ENCODE data around the gene LHFPL2.

LHFPL2 gene

GRCh38 chr5:78553580-78554353 is 94.8 kb downstream of the LHFPL2 start:
- H3K27ac ChIP-seq (ENCODE audit: low read depth, low read length), result no peak overlapping the region
- no peaks in the 10 kb centered on the region for H3K27me3 ChIP-seq (ENCODE audit: control insufficient read depth, insufficient read depth, low read length)
- H3K9ac ChIP-seq (ENCODE audit: low read depth, low read length), result no peak overlapping the region
- H3K36me3 ChIP-seq (ENCODE audit: control insufficient read depth, insufficient read depth, low read length), result no peaks in the 10 kb centered on the region
- H3K9me3 ChIP-seq (ENCODE audit: control insufficient read depth, insufficient read depth, low read length), result no peaks in the 10 kb centered on the region
- H3K4me3 ChIP-seq (ENCODE audit: low read depth, low read length), result no peak overlapping the region
- no peaks in the 10 kb centered on the region for H3K4me1 ChIP-seq (ENCODE audit: control insufficient read depth, insufficient read depth, low read length)

GRCh38 chr5:78552729-78553342 is 95.7 kb downstream of the LHFPL2 start:
- Histone ChIP-seq H3K4me3 (ENCODE audit: low read depth, low read length) (no peak overlapping the region), H3K27me3 (ENCODE audit: control insufficient read depth, insufficient read depth, low read length) (no peaks in the 10 kb centered on the region), H3K27ac (ENCODE audit: low read depth, low read length) (no peak overlapping the region), H3K4me1 (ENCODE audit: control insufficient read depth, insufficient read depth, low read length) (no peaks in the 10 kb centered on the region; the same call in 1 of the 2 replicates), H3K36me3 (ENCODE audit: control insufficient read depth, insufficient read depth, low read length) (no peaks in the 10 kb centered on the region), H3K9me3 (ENCODE audit: control insufficient read depth, insufficient read depth, low read length) (no peaks in the 10 kb centered on the region), H3K9ac (ENCODE audit: low read depth, low read length) (no peak overlapping the region)

GRCh38 chr5:78550891-78551290 is 97.7 kb downstream of the LHFPL2 start:
- H3K4me3 ChIP-seq (ENCODE audit: low read depth, low read length), result no peak overlapping the region
- no peaks in the 10 kb centered on the region for H3K36me3 ChIP-seq (ENCODE audit: control insufficient read depth, insufficient read depth, low read length)
- no peaks in the 10 kb centered on the region for H3K9me3 ChIP-seq (ENCODE audit: control insufficient read depth, insufficient read depth, low read length)
- no peaks in the 10 kb centered on the region; the same call in 1 of the 2 replicates for H3K4me1 ChIP-seq (ENCODE audit: control insufficient read depth, insufficient read depth, low read length)
- no peaks in the 10 kb centered on the region for H3K27me3 ChIP-seq (ENCODE audit: control insufficient read depth, insufficient read depth, low read length)
- H3K27ac ChIP-seq (ENCODE audit: low read depth, low read length), result no peak overlapping the region
- no peak overlapping the region for H3K9ac ChIP-seq (ENCODE audit: low read depth, low read length)

- H3K9ac ChIP-seq (ENCODE audit: low read depth, low read length), result no peak overlapping the region
- H3K9me3 ChIP-seq (ENCODE audit: control insufficient read depth, insufficient read depth, low read length), result no peaks in the 10 kb centered on the region
- no peaks in the 10 kb centered on the region for H3K36me3 ChIP-seq (ENCODE audit: control insufficient read depth, insufficient read depth, low read length)
- H3K4me3 ChIP-seq (ENCODE audit: low read depth, low read length), result no peak overlapping the region
- H3K4me1 ChIP-seq (ENCODE audit: control insufficient read depth, insufficient read depth, low read length), result no peaks in the 10 kb centered on the region; the same call in 1 of the 2 replicates
- H3K27me3 ChIP-seq (ENCODE audit: control insufficient read depth, insufficient read depth, low read length), result no peaks in the 10 kb centered on the region
- H3K27ac ChIP-seq (ENCODE audit: low read depth, low read length), result no peak overlapping the region
These were observed 99.5 kb downstream of the LHFPL2 start for GRCh38 chr5:78549043-78549442.

GRCh38 chr5:78547731-78548615 is 100.6 kb downstream of the LHFPL2 start:
- Histone ChIP-seq H3K27ac (ENCODE audit: low read depth, low read length) (no peak overlapping the region), H3K9me3 (ENCODE audit: control insufficient read depth, insufficient read depth, low read length) (no peaks in the 10 kb centered on the region), H3K36me3 (ENCODE audit: control insufficient read depth, insufficient read depth, low read length) (no peaks in the 10 kb centered on the region), H3K9ac (ENCODE audit: low read depth, low read length) (no peak overlapping the region), H3K27me3 (ENCODE audit: control insufficient read depth, insufficient read depth, low read length) (no peaks in the 10 kb centered on the region), H3K4me3 (ENCODE audit: low read depth, low read length) (no peak overlapping the region), H3K4me1 (ENCODE audit: control insufficient read depth, insufficient read depth, low read length) (peaks cover 10% of the 10 kb centered on the region)

GRCh38 chr5:78547183-78547582 is 101.4 kb downstream of the LHFPL2 start:
- H3K27ac ChIP-seq (ENCODE audit: low read depth, low read length), result no peak overlapping the region
- no peak overlapping the region for H3K4me3 ChIP-seq (ENCODE audit: low read depth, low read length)
- no peaks in the 10 kb centered on the region for H3K36me3 ChIP-seq (ENCODE audit: control insufficient read depth, insufficient read depth, low read length)
- H3K9ac ChIP-seq (ENCODE audit: low read depth, low read length), result no peak overlapping the region
- no peaks in the 10 kb centered on the region for H3K27me3 ChIP-seq (ENCODE audit: control insufficient read depth, insufficient read depth, low read length)
- no peaks in the 10 kb centered on the region for H3K9me3 ChIP-seq (ENCODE audit: control insufficient read depth, insufficient read depth, low read length)
- peaks cover 18% of the 10 kb centered on the region for H3K4me1 ChIP-seq (ENCODE audit: control insufficient read depth, insufficient read depth, low read length)

GRCh38 chr5:78546276-78546996 is 102.1 kb downstream of the LHFPL2 start:
- no peak overlapping the region for H3K27ac ChIP-seq (ENCODE audit: low read depth, low read length)
- no peak overlapping the region for H3K9ac ChIP-seq (ENCODE audit: low read depth, low read length)
- no peaks in the 10 kb centered on the region for H3K27me3 ChIP-seq (ENCODE audit: control insufficient read depth, insufficient read depth, low read length)
- peaks cover 18% of the 10 kb centered on the region for H3K4me1 ChIP-seq (ENCODE audit: control insufficient read depth, insufficient read depth, low read length)
- H3K36me3 ChIP-seq (ENCODE audit: control insufficient read depth, insufficient read depth, low read length), result no peaks in the 10 kb centered on the region
- no peak overlapping the region for H3K4me3 ChIP-seq (ENCODE audit: low read depth, low read length)
- H3K9me3 ChIP-seq (ENCODE audit: control insufficient read depth, insufficient read depth, low read length), result no peaks in the 10 kb centered on the region

GRCh38 chr5:78545406-78545805 is 103.2 kb downstream of the LHFPL2 start:
- Histone ChIP-seq H3K9me3 (ENCODE audit: control insufficient read depth, insufficient read depth, low read length) (no peaks in the 10 kb centered on the region), H3K4me1 (ENCODE audit: control insufficient read depth, insufficient read depth, low read length) (peaks cover 18% of the 10 kb centered on the region), H3K4me3 (ENCODE audit: low read depth, low read length) (no peak overlapping the region), H3K27ac (ENCODE audit: low read depth, low read length) (no peak overlapping the region), H3K27me3 (ENCODE audit: control insufficient read depth, insufficient read depth, low read length) (no peaks in the 10 kb centered on the region), H3K9ac (ENCODE audit: low read depth, low read length) (no peak overlapping the region), H3K36me3 (ENCODE audit: control insufficient read depth, insufficient read depth, low read length) (no peaks in the 10 kb centered on the region)

- no peaks in the 10 kb centered on the region for H3K27me3 ChIP-seq (ENCODE audit: control insufficient read depth, insufficient read depth, low read length)
- no peak overlapping the region for H3K27ac ChIP-seq (ENCODE audit: low read depth, low read length)
- no peak overlapping the region for H3K4me3 ChIP-seq (ENCODE audit: low read depth, low read length)
- no peak overlapping the region for H3K9ac ChIP-seq (ENCODE audit: low read depth, low read length)
- peaks cover 18% of the 10 kb centered on the region for H3K4me1 ChIP-seq (ENCODE audit: control insufficient read depth, insufficient read depth, low read length)
- H3K36me3 ChIP-seq (ENCODE audit: control insufficient read depth, insufficient read depth, low read length), result no peaks in the 10 kb centered on the region
- no peaks in the 10 kb centered on the region for H3K9me3 ChIP-seq (ENCODE audit: control insufficient read depth, insufficient read depth, low read length)
These were observed 103.9 kb downstream of the LHFPL2 start for GRCh38 chr5:78544561-78545201.

GRCh38 chr5:78543916-78544315 is 104.7 kb downstream of the LHFPL2 start:
- H3K36me3 ChIP-seq (ENCODE audit: control insufficient read depth, insufficient read depth, low read length), result no peaks in the 10 kb centered on the region
- no peak overlapping the region for H3K9ac ChIP-seq (ENCODE audit: low read depth, low read length)
- no peak overlapping the region for H3K4me3 ChIP-seq (ENCODE audit: low read depth, low read length)
- H3K27me3 ChIP-seq (ENCODE audit: control insufficient read depth, insufficient read depth, low read length), result no peaks in the 10 kb centered on the region
- H3K9me3 ChIP-seq (ENCODE audit: control insufficient read depth, insufficient read depth, low read length), result no peaks in the 10 kb centered on the region
- H3K27ac ChIP-seq (ENCODE audit: low read depth, low read length), result no peak overlapping the region
- H3K4me1 ChIP-seq (ENCODE audit: control insufficient read depth, insufficient read depth, low read length), result peaks cover 18% of the 10 kb centered on the region
